GM19351 (cell line): ENCODE results near the gene TOX4.
"Not testable (repeated sequence)": the region's sequence is repeated elsewhere in the genome, so short reads cannot be mapped to it uniquely, and the experiment has no call there.

ENCODE experiments used
- ATAC-seq: cut with Tn5 transposase; IDR thresholded peaks from one replicate; pipeline ENCODE4 v1.9.1; 2021; ENCODE audit warnings: mild to moderate bottlenecking, moderate library complexity; ENCODE audit not compliant: unreplicated experiment

The TOX4 gene

GRCh38 chr14:21533294-21533693 is 56.3 kb downstream of the TOX4 start:
- no peak for ATAC-seq

- ATAC-seq: no peak
These were observed 57.6 kb downstream of the TOX4 start for GRCh38 chr14:21534576-21534975.

DNA sequence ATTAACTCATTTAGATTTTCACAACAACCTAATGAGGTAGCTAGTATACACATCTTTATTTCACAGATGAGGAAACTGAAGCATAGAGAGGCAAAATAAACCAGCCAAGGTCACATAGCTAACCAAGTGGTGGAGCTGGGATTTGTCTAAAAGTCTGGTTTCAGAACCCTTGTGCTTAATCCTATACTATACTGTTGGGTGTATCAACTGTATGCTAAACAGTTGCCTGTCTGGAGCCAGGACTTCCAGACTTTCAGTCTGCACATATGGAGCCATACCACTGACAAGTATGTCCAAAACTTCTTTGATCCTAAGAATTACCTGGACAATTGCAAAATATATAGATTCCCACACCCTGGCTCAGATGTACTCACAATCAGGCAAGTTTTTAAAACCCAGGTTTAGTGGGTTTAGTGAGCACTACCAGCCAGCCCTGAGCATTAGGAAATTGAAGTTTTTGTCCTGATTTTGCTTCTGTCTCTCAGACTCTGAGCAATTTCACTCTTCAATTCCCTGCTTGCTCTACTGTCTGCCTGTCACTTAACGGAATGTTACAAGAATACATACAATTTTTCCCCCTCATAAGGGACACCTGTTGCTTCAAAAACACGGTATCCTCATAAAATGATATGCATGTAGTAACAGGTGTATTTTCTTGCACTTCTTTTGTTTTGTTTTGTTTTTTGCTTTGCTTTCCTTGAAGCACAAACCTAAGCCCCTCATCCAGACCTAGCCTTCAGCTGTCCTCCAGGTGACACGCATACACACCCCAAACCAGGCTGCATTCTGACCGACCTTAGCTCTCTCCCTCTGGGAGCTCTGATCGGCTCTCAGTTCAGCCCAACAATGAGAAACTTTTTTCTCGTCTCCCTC is 58.8 kb downstream of the TOX4 start:
- ATAC-seq: no peak

GRCh38 chr14:21536418-21537089 is 59.6 kb downstream of the TOX4 start:
- ATAC-seq: no peak

DNA sequence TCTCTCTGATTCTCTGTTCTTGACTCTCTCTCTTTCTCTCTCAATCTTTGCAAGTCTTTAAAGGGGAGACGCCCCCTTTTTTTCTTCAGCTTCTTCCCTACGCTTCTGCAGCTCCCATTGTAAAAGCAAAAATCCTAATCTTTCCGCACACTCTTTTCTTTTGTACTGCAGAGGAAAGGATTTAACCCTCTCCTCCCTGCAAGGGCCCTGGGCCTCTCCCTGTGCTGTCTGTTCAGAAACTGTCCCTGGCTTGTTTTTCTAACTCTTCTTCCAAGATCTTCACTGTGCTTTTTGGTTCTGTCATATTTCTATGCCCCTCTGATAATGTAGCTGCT is 60.1 kb downstream of the TOX4 start:
- no peak for ATAC-seq

- no peak for ATAC-seq
These were observed 62.4 kb downstream of the TOX4 start for GRCh38 chr14:21539189-21539940.

DNA sequence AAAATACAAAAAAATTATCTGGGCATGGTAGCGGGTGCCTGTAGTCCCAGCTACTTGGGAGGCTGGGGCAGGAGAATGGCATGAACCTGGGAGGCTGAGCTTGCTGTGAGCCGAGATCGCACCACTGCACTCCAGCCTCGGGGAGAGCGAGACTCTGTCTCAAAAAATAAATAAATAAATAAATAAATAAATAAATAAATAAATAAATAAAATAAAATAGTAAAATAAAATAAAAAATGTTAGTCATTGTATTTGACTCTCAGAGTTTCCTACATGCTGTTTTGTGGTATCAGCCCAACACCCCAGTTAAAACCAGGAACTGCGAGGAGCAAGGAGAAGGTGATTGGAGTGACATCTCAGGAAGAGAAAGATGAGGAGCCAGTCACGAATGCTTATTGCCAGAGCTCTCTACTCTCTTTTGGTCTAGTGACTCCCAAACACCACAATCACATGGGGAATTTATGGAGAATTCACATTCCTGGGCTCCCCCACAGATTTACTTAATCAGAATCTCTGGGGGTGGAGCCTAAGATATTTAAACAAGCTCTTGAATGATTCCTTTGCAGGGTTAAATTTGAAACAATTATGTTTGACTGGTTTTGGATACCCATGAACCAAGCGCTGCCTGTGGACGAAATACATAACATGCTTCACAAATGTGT is 64.5 kb downstream of the TOX4 start:
- ATAC-seq: no peak

DNA sequence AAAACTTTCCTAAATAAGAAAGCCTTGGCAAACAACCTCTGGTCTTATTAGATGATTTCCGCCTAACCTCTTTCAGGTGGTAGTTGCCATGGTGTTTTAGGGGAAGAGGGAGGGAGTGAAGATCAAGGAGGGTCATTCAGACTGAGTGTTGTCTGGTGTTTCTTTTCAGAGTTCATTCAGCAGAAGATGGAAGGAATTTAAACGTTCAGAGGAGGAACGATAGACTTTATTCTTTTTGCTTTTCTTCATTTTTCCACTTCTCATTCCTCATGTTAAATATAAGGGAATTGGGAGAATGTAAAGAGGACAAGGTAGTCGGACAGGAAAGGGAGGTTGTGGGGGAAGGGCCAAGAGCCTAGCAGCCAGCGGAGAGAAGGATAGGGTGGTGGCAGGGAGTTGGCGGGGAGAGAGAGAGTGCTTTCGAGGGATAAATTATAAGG is 66.5 kb downstream of the TOX4 start:
- ATAC-seq: no peak

GRCh38 chr14:21543963-21544362 is 67.0 kb downstream of the TOX4 start:
- ATAC-seq: no peak

GRCh38 chr14:21544588-21544987 is 67.6 kb downstream of the TOX4 start:
- ATAC-seq: not testable (repeated sequence)
